ENCODE measurements around the gene CCDC187.

- TF ChIP-seq POLR2A (IDR thresholded peaks at IDR 0.05; ENCODE audit: low read depth, low read length) (no peak), POLR2AphosphoS5 (IDR thresholded peaks at IDR 0.05; ENCODE audit: low read depth, low read length) (no peak), TAF1 (IDR thresholded peaks at IDR 0.05; ENCODE audit: low read depth, low read length) (no peak), PAX5 (IDR thresholded peaks at IDR 0.05; ENCODE audit: insufficient read depth, low read length, severe bottlenecking) (no peak), SPI1 (IDR thresholded peaks at IDR 0.05; ENCODE audit: low read depth, low read length) (no peak), POU2F2 (IDR thresholded peaks at IDR 0.05; ENCODE audit: low read depth, low read length) (no peak)
Measured at GRCh38 chr9:136330406-136330990, 26.6 kb upstream of the CCDC187 start.

Data from GM12891 (cell line).